ENCODE data around the gene BPIFB6.

DNA sequence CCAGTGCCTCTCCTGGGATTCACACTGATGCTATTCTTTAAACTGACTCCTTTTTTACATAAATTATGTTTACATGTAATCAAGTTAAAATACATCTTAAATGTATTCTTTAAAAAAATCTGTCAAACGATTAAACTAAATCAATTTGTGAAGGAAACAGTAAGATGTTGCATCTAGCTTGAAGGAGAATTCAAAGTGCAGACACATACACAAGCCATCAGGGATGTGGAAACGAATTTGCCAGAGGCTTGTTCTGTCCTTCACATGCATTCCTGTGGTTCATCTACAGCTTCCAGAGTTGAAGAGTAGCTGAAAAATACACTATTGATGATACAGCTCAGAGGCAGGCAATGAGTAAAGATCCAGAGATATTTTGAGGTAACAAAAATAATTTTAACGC, 15.0 kb downstream of the BPIFB6 start:
- TF ChIP-seq POLR2A (IDR thresholded peaks at IDR 0.05) (no peak), CTCF (IDR thresholded peaks at IDR 0.05) (no peak), EP300 (IDR thresholded peaks at IDR 0.05) (no peak)
